Transverse colon (tissue), 3 donors: ENCODE results near the gene UPF3B.
"Not testable (repeated sequence)": the region's sequence is repeated elsewhere in the genome, so short reads cannot be mapped to it uniquely, and the experiment has no call there.

Experiments used
- CTCF ChIP-seq, 5 experiments: fragments of 200-600 bp in 3 of 5; fragments of 450-650 bp in 2 of 5; sonication (generic) in 3 of 5; IDR thresholded peaks; 1 replicate in 2 of 5; 2 replicates in 3 of 5; pipeline ENCODE4 v1.5.1; 2016 to 2017; ENCODE audit warnings: antibody characterized with exemption in 5 of 5, inconsistent platforms in 3 of 5, mild to moderate bottlenecking in 2 of 5, moderate library complexity in 1 of 5
- EP300 ChIP-seq: sonication (generic); formaldehyde crosslinking; IDR thresholded peaks from one replicate; pipeline ENCODE4 v1.6.1; 2017; ENCODE audit warnings: antibody characterized with exemption, low read depth
- POLR2A ChIP-seq: fragments of 450-650 bp; IDR thresholded peaks from one replicate; pipeline ENCODE4 v1.6.1; 2016; ENCODE audit warnings: antibody characterized with exemption, mild to moderate bottlenecking, moderate library complexity

DNA sequence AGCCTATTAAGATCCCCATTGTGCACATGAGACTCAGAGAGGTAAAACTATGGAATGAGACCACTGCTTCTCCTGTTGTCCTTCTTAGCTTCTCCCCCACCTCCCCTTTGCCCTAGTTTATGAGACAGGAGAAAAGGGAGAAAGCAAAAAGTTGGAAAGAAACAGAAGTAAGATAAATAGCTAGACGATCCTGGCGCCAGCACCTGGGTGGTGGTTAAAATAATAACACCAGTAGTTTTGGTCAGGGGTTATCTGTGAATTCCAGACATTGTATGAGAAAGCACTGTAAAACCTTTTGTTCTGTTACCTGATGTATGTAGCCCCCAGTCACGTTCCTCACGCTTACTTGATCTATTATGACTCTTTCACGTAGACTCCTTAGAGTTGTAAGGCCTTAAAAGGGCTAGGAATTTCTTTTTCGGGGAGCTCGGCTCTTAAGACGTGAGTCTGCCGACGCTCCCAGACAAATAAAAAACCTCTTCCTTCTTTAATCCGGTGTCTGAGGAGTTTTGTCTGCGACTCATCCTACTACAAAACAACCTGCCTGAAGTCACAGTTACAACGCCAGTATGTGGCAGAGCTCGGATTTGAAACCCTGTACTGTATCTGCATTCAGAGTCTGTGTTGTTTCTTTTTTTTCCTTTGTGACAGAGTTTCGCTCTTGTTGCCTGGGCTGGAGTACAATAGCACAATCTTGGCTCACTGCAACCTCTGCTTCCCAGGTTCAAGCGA is 39.4 kb upstream of the UPF3B start:
- not testable (repeated sequence) for TF ChIP-seq CTCF (IDR thresholded peaks at IDR 0.05); EP300; POLR2A
